M059J (cell line): ENCODE measurements around the gene POC5. TPM values are rescaled to one million over a fixed set of nuclear protein-coding genes. Genes with fewer than 3 reads are reported as not detected.
"Not testable (repeated sequence)": the region's sequence is repeated elsewhere in the genome, so short reads cannot be mapped to it uniquely, and the experiment has no call there.

ENCODE experiments used
- DNase-seq: peaks from one replicate; pipeline ENCODE4 v3.0.0-alpha.2; 2012; ENCODE audit warnings: low read depth
- total RNA-seq: library from RNA; depleted of rRNA; stranded (reverse); fragments of >200 nt; shearing (Covaris generic); gene quantifications from 2 replicates; pipeline ENCODE4 v1.2.3, GENCODE V29; 2014

Gene POC5
- total RNA-seq, 1 experiment from 2014 or later: 57.7 TPM

- no peak for DNase-seq
Observed at GRCh38 chr5:75706016-75706415, 11.2 kb downstream of the POC5 start.

GRCh38 chr5:75701856-75702255 is 15.4 kb downstream of the POC5 start:
- DNase-seq: no peak

GRCh38 chr5:75695472-75696351 is 21.5 kb downstream of the POC5 start:
- not testable (repeated sequence) for DNase-seq

GRCh38 chr5:75694781-75695180 is 22.5 kb downstream of the POC5 start:
- no peak for DNase-seq

- DNase-seq: no peak
Observed at GRCh38 chr5:75690669-75691068, 26.6 kb downstream of the POC5 start.

- DNase-seq: no peak
Observed at GRCh38 chr5:75686480-75686879, 30.8 kb downstream of the POC5 start.

- no peak for DNase-seq
Observed at GRCh38 chr5:75685141-75685540, 32.1 kb downstream of the POC5 start.

GRCh38 chr5:75681125-75681830 is 36.0 kb downstream of the POC5 start:
- DNase-seq: peak; percentile 50

- DNase-seq: no peak
Observed at GRCh38 chr5:75678155-75678554, 39.1 kb downstream of the POC5 start.

- DNase-seq: no peak
Observed at GRCh38 chr5:75677607-75678006, 39.6 kb downstream of the POC5 start.

- no peak for DNase-seq
Observed at GRCh38 chr5:75675783-75676182, 41.5 kb downstream of the POC5 start.

- no peak for DNase-seq
Observed at GRCh38 chr5:75672616-75673015, 44.6 kb downstream of the POC5 start.

GRCh38 chr5:75671506-75671905 is 45.7 kb downstream of the POC5 start:
- no peak for DNase-seq

GRCh38 chr5:75670577-75670976 is 46.7 kb downstream of the POC5 start:
- no peak for DNase-seq

- peak; percentile 83 for DNase-seq
Observed at GRCh38 chr5:75668977-75669689, 48.1 kb downstream of the POC5 start.

- DNase-seq: peak; percentile 40
Observed at GRCh38 chr5:75668445-75668844, 48.8 kb downstream of the POC5 start.

GRCh38 chr5:75667586-75667985 is 49.7 kb downstream of the POC5 start:
- DNase-seq: no peak

GRCh38 chr5:75666801-75667200 is 50.4 kb downstream of the POC5 start:
- no peak for DNase-seq

GRCh38 chr5:75664979-75665378 is 52.3 kb downstream of the POC5 start:
- DNase-seq: no peak

GRCh38 chr5:75663579-75664284 is 53.5 kb downstream of the POC5 start:
- DNase-seq: peak; percentile 61

- DNase-seq: no peak
Observed at GRCh38 chr5:75662061-75662460, 55.2 kb downstream of the POC5 start.
